GM12892 (cell line): ENCODE data around the gene GPR37.

Source experiments
- POLR2A ChIP-seq: IDR thresholded peaks from 2 replicates; pipeline ENCODE4 v1.6.1; 2011; ENCODE audit warnings: low read depth, low read length, control low read depth
- POLR2AphosphoS5 ChIP-seq: IDR thresholded peaks from 2 replicates; pipeline ENCODE4 v1.6.1; 2011; ENCODE audit warnings: low read depth, low read length, control low read depth
- TAF1 ChIP-seq: IDR thresholded peaks from 2 replicates; pipeline ENCODE4 v1.6.1; 2011; ENCODE audit warnings: low read depth, mild to moderate bottlenecking, control low read depth, low read length, borderline replicate concordance

DNA sequence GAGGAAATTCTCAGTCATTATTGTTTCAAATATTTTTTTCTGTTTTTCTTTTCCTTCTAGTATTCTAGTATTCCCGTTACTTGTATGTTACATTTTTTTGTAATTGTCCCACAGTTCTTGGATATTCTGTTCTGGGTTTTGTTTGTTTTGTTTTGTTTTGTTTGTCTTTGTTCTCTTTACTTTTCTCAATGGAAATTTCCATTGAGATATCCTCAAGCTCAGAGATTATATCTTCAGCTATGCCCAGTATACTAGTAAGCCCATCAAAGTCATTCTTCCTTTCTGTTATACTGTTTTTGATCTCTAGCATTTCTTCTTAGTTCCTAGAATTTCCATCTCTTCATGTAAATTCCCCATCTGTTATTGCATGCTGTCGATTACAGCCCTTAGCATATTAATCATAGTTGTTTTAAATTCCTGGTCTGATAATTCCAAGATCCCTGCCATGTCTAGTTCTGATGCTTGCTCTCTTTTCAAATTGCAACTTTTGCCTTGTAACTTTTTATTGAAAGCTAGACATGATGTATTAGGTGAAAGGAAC is 27.8 kb downstream of the GPR37 start:
- TF ChIP-seq POLR2A = no peak
- TF ChIP-seq TAF1 = no peak
- no peak for TF ChIP-seq POLR2AphosphoS5
